Measurements from ENCODE around the gene CCDC39. TPM values are rescaled to one million over a fixed set of nuclear protein-coding genes. Genes with fewer than 3 reads are reported as not detected.

Gene CCDC39
- total RNA-seq, 1 donor from 2014 or later = not detected

DNA sequence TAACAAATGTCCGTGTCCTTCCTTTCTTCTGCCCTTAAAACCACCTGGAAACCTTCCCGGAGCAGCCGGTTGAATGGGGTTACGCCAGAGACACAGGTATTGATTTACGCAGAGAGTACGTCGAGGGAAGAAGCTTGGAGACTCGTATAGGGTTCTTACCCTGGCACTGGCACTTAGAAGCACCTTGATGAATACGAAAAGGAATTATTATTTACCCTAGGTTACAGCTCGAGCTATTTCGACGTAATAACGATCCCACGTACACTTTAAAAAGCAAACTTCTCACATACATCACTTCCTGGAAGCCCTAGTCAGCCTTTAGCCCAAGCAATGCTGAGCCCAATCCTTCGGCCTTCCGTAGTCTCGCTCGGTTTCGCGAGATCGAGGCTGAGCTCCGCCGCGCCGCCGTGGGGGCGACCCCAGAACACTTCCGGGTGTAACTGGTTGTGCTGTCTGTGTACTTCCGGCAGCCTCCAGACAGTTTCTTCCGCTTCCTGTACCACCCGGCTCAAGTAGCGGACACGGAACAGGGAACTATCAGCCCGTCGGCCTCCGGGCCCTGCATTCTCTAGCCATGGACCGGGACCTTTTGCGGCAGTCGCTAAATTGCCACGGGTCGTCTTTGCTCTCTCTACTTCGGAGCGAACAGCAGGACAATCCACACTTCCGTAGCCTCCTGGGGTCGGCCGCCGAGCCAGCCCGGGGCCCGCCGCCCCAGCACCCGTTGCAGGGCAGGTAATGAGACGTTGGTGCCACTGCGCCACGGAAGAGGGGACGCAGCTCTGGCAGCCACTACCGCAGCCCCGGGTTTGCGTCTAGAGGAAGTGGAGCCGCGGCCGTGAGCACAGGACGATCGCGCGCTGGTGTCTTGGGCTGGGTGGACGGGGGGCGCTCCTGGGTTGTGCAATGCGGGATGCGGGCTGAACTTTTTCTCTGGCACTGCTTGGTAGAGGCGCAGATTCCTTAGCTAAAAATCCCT lies 77.3 kb downstream of the CCDC39 start, which contains the start of gene TTC14:
TSS of gene TTC14 (plus strand) at position 476 of the 979 bp plus-strand sequence. CDS start at position 575, 99 bp downstream.
- Histone ChIP-seq H3K4me3 (ENCODE audit: insufficient read depth, low read depth, low read length) (peak within 1 kb of the TSS; percentile 68), H3K9me3 (ENCODE audit: insufficient read depth, low read depth, low read length) (no peaks in the 10 kb centered on the region), H3K9ac (ENCODE audit: low read length) (peak within 1 kb of the TSS; percentile 89), H2AFZ (ENCODE audit: low read depth, low read length) (peak within 1 kb of the TSS; percentile 73), H3K4me1 (ENCODE audit: insufficient read depth, low read length) (no peaks in the 10 kb centered on the region), H3K4me2 (ENCODE audit: low read length) (peak within 1 kb of the TSS; percentile 80), H4K20me1 (ENCODE audit: insufficient read depth, low read length) (peaks cover 12% of the 10 kb centered on the region), H3K79me2 (ENCODE audit: insufficient read depth, low read length) (peaks cover 30% of the 10 kb centered on the region), H3K36me3 (ENCODE audit: insufficient read depth, low read length) (peaks cover 20% of the 10 kb centered on the region), H3K27ac (ENCODE audit: low read depth, low read length) (peak within 1 kb of the TSS; percentile 80), H3K27me3 (ENCODE audit: insufficient read depth, low read length) (no peaks in the 10 kb centered on the region)
- peak within 1 kb of the TSS; percentile 94 for H3K4me3 Mint-ChIP-seq (ENCODE audit: unreplicated experiment)
- peak within 1 kb of the TSS; percentile 92 for H3K27ac Mint-ChIP-seq (ENCODE audit: unreplicated experiment)
- H3K27me3 Mint-ChIP-seq (ENCODE audit: low read depth, unreplicated experiment) = peaks cover 2% of the 10 kb centered on the region
- peak; percentile 92 for DNase-seq (ENCODE audit: low read depth)
- no peak for TF ChIP-seq EZH2 (IDR thresholded peaks at IDR 0.05; ENCODE audit: insufficient read depth, low read length)
- FAIRE-seq = peak; percentile 89
- no peaks in the 10 kb centered on the region for H3K36me3 Mint-ChIP-seq (ENCODE audit: low read depth, unreplicated experiment)
- H3K9me3 Mint-ChIP-seq (ENCODE audit: unreplicated experiment) = no peaks in the 10 kb centered on the region
- H3K4me1 Mint-ChIP-seq (ENCODE audit: low read depth, unreplicated experiment) = peaks cover 8% of the 10 kb centered on the region

DNA sequence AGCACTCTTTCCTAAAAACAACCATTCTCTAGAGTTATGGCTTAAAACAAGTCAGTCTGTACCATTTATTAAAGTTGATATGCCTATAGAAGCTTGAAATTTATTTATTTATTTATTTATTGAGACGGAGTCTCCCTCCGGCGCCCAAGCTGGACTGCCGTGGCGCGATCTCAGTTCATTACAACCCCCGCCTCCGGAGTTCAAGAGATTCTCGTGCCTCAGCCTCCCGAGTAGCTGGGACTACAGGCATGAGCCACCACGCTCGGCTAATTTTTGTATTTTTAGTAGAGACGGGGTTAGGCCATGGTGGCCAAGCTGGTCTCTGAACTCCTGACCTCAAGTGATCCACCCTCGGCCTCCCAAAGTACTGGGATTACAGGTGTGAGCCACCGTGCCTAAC lies 78.8 kb downstream of the CCDC39 start:
- Histone ChIP-seq H3K79me2 (ENCODE audit: insufficient read depth, low read length) (peaks cover 30% of the 10 kb centered on the region), H3K4me3 (ENCODE audit: insufficient read depth, low read depth, low read length) (no peak overlapping the region), H4K20me1 (ENCODE audit: insufficient read depth, low read length) (peaks cover 12% of the 10 kb centered on the region), H3K9ac (ENCODE audit: low read length) (no peak overlapping the region), H3K27me3 (ENCODE audit: insufficient read depth, low read length) (no peaks in the 10 kb centered on the region), H3K36me3 (ENCODE audit: insufficient read depth, low read length) (peaks cover 7% of the 10 kb centered on the region), H3K4me1 (ENCODE audit: insufficient read depth, low read length) (no peaks in the 10 kb centered on the region), H3K9me3 (ENCODE audit: insufficient read depth, low read depth, low read length) (no peaks in the 10 kb centered on the region), H3K27ac (ENCODE audit: low read depth, low read length) (no peak overlapping the region), H2AFZ (ENCODE audit: low read depth, low read length) (no peak overlapping the region), H3K4me2 (ENCODE audit: low read length) (no peak overlapping the region)
- TF ChIP-seq, protein P1, sequence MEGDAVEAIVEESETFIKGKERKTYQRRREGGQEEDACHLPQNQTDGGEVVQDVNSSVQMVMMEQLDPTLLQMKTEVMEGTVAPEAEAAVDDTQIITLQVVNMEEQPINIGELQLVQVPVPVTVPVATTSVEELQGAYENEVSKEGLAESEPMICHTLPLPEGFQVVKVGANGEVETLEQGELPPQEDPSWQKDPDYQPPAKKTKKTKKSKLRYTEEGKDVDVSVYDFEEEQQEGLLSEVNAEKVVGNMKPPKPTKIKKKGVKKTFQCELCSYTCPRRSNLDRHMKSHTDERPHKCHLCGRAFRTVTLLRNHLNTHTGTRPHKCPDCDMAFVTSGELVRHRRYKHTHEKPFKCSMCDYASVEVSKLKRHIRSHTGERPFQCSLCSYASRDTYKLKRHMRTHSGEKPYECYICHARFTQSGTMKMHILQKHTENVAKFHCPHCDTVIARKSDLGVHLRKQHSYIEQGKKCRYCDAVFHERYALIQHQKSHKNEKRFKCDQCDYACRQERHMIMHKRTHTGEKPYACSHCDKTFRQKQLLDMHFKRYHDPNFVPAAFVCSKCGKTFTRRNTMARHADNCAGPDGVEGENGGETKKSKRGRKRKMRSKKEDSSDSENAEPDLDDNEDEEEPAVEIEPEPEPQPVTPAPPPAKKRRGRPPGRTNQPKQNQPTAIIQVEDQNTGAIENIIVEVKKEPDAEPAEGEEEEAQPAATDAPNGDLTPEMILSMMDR (IDR thresholded peaks at IDR 0.05; ENCODE audit: insufficient read depth, low read depth, low read length) = no peak
- peaks cover 2% of the 10 kb centered on the region for H3K27me3 Mint-ChIP-seq (ENCODE audit: low read depth, unreplicated experiment)
- no peaks in the 10 kb centered on the region for H3K9me3 Mint-ChIP-seq (ENCODE audit: unreplicated experiment)
- H3K4me3 Mint-ChIP-seq (ENCODE audit: unreplicated experiment) = no peak overlapping the region
- FAIRE-seq = no peak
- H3K27ac Mint-ChIP-seq (ENCODE audit: unreplicated experiment) = no peak overlapping the region
- no peaks in the 10 kb centered on the region for H3K36me3 Mint-ChIP-seq (ENCODE audit: low read depth, unreplicated experiment)
- peaks cover 8% of the 10 kb centered on the region for H3K4me1 Mint-ChIP-seq (ENCODE audit: low read depth, unreplicated experiment)
- no peak for DNase-seq (ENCODE audit: low read depth)

DNA sequence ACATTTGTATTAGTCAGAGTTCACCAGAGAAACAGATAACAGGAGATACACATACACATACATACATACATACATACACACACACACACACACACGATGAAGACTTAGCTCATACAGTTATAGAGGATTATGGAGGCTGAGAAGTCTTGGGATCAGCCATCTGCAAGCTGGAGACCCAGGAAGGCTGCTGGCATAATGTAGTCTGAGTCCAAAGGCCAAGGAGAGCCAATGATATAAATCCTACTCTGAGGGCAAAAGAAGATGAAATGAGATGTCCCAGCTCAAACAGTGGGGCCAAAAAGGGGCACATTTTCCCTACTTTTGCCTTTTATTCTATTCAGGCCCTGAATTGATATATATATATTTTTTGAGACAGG lies 83.7 kb downstream of the CCDC39 start:
- Mint-ChIP-seq H3K4me3 (ENCODE audit: unreplicated experiment) (no peak overlapping the region), H3K27ac (ENCODE audit: unreplicated experiment) (no peak overlapping the region), H3K9me3 (ENCODE audit: unreplicated experiment) (no peaks in the 10 kb centered on the region), H3K4me1 (ENCODE audit: low read depth, unreplicated experiment) (no peaks in the 10 kb centered on the region), H3K27me3 (ENCODE audit: low read depth, unreplicated experiment) (no peaks in the 10 kb centered on the region), H3K36me3 (ENCODE audit: low read depth, unreplicated experiment) (no peaks in the 10 kb centered on the region)
- H3K4me1 ChIP-seq (ENCODE audit: insufficient read depth, low read length) = no peaks in the 10 kb centered on the region
- TF ChIP-seq, protein P1 (IDR thresholded peaks at IDR 0.05; ENCODE audit: insufficient read depth, low read depth, low read length) = no peak
- TF ChIP-seq EZH2 (IDR thresholded peaks at IDR 0.05; ENCODE audit: insufficient read depth, low read length) = no peak
- no peak overlapping the region for H3K27ac ChIP-seq (ENCODE audit: low read depth, low read length)
- DNase-seq (ENCODE audit: low read depth) = no peak
- H3K4me2 ChIP-seq (ENCODE audit: low read length) = no peak overlapping the region
- no peaks in the 10 kb centered on the region for H3K27me3 ChIP-seq (ENCODE audit: insufficient read depth, low read length)
- H3K4me3 ChIP-seq (ENCODE audit: insufficient read depth, low read depth, low read length) = no peak overlapping the region
- H3K9ac ChIP-seq (ENCODE audit: low read length) = no peak overlapping the region
- H3K79me2 ChIP-seq (ENCODE audit: insufficient read depth, low read length) = no peaks in the 10 kb centered on the region
- H4K20me1 ChIP-seq (ENCODE audit: insufficient read depth, low read length) = no peaks in the 10 kb centered on the region
- H3K9me3 ChIP-seq (ENCODE audit: insufficient read depth, low read depth, low read length) = no peaks in the 10 kb centered on the region
- H3K36me3 ChIP-seq (ENCODE audit: insufficient read depth, low read length) = no peaks in the 10 kb centered on the region
- FAIRE-seq = no peak
- no peak overlapping the region for H2AFZ ChIP-seq (ENCODE audit: low read depth, low read length)

Data from astrocyte (in vitro differentiated cells and primary cell).